GM12873 (cell line): ENCODE results near the gene NTPCR.

Source experiments
- TF ChIP-seq, protein P1 (sequence below): IDR thresholded peaks from 2 replicates; pipeline ENCODE4 v1.5.1; 2012; ENCODE audit warnings: low read depth, mild to moderate bottlenecking, moderate library complexity, low read length, control low read depth; ENCODE audit not compliant: insufficient read depth; ENCODE audit errors: missing control alignments

The NTPCR gene

DNA sequence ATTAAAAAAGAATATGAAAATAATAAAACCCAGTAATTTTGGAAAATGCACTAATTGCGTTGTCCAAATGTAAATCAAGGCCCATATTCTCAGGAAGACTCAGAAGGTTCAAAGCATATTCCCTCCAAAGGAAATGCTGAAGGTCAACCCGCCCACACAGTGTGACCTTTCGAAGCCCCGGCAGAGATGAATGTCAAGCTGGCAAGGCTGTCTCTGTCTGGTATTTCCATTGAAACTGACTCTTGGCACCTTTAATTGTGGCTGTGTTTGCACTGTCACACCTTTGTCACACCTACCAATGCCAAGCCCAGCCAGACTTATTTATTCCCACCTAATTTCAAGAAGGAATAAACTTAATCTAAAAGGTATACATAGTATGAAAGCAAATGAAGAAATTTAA, 82.5 kb downstream of the NTPCR start:
- TF ChIP-seq, protein P1, sequence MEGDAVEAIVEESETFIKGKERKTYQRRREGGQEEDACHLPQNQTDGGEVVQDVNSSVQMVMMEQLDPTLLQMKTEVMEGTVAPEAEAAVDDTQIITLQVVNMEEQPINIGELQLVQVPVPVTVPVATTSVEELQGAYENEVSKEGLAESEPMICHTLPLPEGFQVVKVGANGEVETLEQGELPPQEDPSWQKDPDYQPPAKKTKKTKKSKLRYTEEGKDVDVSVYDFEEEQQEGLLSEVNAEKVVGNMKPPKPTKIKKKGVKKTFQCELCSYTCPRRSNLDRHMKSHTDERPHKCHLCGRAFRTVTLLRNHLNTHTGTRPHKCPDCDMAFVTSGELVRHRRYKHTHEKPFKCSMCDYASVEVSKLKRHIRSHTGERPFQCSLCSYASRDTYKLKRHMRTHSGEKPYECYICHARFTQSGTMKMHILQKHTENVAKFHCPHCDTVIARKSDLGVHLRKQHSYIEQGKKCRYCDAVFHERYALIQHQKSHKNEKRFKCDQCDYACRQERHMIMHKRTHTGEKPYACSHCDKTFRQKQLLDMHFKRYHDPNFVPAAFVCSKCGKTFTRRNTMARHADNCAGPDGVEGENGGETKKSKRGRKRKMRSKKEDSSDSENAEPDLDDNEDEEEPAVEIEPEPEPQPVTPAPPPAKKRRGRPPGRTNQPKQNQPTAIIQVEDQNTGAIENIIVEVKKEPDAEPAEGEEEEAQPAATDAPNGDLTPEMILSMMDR = no peak

DNA sequence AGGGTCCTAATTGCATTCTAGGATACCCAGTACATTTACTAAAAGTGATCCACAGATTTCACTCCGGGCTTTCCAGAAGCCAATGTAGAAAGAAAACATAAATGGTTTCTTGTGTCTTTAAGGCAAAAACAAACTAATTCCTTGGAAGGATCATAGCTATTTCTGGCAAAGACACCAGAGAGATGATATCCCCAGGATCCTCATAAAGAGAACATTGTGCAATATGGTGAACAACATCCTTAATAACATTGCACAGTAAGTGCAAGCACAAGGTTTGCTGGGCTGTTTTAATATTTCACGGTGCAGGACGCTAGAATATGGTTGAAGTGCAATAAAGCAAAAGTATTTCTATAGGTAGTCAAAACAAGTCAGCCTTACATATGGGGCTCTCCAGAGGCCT, 83.0 kb downstream of the NTPCR start:
- TF ChIP-seq, protein P1 = no peak
